ENCODE measurements around the gene AHSG.
A peak's percentile ranks its signal among the peaks of the same experiment; 100 is the strongest.

Gene AHSG

DNA sequence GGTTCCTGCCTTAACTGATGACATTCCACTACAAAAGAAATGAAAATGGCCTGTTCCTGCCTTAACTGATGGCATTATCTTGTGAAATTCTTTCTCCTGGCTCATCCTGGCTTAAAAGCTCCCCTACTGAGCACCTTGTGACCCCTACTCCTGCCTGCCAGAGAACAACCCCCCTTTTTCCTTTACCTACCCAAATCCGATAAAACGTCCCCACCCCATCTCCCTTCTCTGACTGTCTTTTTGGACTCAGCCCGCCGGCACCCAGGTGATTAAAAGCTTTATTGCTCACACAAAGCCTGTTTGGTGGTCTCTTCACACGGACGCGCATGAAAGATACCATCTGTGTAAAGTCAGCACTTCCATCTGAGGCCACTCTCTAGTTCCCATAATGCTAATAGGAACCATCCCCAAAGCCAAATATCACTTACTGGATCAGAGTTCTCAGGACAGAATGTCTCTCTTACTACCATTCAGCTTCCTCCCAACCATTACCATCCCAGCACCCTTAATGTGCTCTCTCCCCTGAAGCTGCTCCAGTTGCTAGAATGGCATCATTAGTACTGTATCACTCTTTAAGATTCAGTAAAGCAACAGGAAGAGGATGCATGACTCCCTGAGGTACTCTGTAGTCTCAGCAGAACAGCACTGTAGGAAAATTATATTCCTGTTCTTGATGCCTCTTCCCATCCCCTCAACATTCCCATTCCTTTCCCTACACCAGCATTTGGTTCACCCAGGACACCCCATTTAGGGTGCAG lies 50.7 kb downstream of the AHSG start:
- DNase-seq, result no peak
- peaks cover 4% of the 10 kb centered on the region for H3K4me1 Mint-ChIP-seq (ENCODE audit: low read depth)
- H3K9me3 Mint-ChIP-seq, result no peaks in the 10 kb centered on the region
- H3K36me3 Mint-ChIP-seq (ENCODE audit: low read depth), result no peaks in the 10 kb centered on the region
- peaks cover 40% of the 10 kb centered on the region for H3K27me3 Mint-ChIP-seq
- H3K27ac Mint-ChIP-seq, result no peak overlapping the region
- no peak overlapping the region for H3K4me3 Mint-ChIP-seq

DNA sequence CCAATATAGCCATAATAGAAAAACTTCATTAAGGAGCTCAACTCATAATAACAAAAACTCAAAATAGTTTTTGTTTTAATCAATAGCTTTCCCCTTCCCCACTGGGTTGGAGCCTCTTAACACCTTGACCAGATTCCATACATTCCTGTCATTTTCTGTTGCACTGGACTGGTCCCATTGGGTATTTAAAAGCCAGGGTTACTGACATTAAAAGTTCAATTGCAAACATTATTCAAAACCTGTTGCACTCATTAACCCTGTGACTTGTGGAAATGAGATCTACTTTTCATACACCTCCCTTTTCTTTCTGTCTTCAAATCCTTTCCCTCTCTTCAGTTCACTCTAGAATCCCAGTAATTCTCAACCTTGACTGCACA lies 51.2 kb downstream of the AHSG start:
- Mint-ChIP-seq H3K36me3 (ENCODE audit: low read depth) (no peaks in the 10 kb centered on the region), H3K9me3 (no peaks in the 10 kb centered on the region), H3K4me3 (no peak overlapping the region), H3K4me1 (ENCODE audit: low read depth) (peaks cover 8% of the 10 kb centered on the region), H3K27me3 (peaks cover 37% of the 10 kb centered on the region), H3K27ac (no peak overlapping the region)
- DNase-seq, result no peak

DNA sequence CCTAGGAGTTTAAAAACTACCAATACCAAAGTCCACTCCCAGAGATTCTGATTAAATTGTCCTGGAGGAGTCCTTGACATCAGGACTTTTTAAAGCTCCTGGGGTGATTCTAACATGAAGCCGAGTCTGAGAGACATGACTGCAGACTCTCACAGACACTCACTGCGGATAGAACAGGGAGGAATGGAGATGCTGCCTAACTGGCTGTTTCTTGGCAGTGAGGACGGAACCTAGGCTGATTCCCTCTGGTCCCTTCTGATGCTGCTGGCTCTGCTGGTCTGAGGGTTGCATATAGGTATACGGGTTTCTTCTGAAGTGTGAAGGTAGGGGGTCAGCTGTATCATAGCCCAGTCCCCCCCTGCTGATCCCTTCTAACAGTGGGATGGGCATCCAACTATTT lies 51.6 kb downstream of the AHSG start:
- no peaks in the 10 kb centered on the region for H3K36me3 Mint-ChIP-seq (ENCODE audit: low read depth)
- H3K9me3 Mint-ChIP-seq, result no peaks in the 10 kb centered on the region
- no peak overlapping the region for H3K27ac Mint-ChIP-seq
- H3K4me1 Mint-ChIP-seq (ENCODE audit: low read depth), result peaks cover 12% of the 10 kb centered on the region
- H3K4me3 Mint-ChIP-seq, result no peak overlapping the region
- H3K27me3 Mint-ChIP-seq, result peaks cover 33% of the 10 kb centered on the region
- DNase-seq, result no peak

- Mint-ChIP-seq H3K4me1 (ENCODE audit: low read depth) (peaks cover 19% of the 10 kb centered on the region), H3K9me3 (no peaks in the 10 kb centered on the region), H3K27me3 (peaks cover 32% of the 10 kb centered on the region), H3K36me3 (ENCODE audit: low read depth) (no peaks in the 10 kb centered on the region), H3K27ac (no peak within 1 kb of the TSS), H3K4me3 (no peak within 1 kb of the TSS)
- DNase-seq, result no peak
Observed at GRCh38 chr3:186665625-186666188, 52.8 kb downstream of the AHSG start, which contains the start of gene HRG. Gene HRG, plus strand, starts transcription at chr3:186666014. Its CDS starts 18 bp downstream, at chr3:186666032.

DNA sequence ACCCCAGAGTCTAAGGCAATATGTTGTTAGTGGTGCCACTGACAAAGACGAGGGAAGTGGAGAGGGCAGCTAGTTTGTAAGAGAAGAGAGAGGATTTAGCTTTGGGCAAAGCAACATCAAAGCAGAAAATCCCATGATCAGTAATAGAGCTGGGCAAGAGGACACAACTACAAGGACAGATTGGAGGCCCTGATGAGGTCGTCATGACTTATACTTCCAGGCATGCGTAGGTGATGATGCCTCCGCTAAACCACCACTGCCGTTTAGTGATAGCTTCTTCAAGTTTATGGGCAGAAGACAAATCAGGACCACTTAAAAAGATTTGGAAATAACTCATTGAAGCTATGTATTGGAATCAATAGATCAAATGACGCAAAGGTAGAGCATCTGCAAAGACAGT lies 55.6 kb downstream of the AHSG start:
- Mint-ChIP-seq H3K27me3 (peaks cover 45% of the 10 kb centered on the region), H3K27ac (no peak overlapping the region), H3K4me3 (no peak overlapping the region), H3K36me3 (ENCODE audit: low read depth) (no peaks in the 10 kb centered on the region), H3K4me1 (ENCODE audit: low read depth) (peaks cover 19% of the 10 kb centered on the region), H3K9me3 (no peaks in the 10 kb centered on the region)
- DNase-seq, result no peak

DNA sequence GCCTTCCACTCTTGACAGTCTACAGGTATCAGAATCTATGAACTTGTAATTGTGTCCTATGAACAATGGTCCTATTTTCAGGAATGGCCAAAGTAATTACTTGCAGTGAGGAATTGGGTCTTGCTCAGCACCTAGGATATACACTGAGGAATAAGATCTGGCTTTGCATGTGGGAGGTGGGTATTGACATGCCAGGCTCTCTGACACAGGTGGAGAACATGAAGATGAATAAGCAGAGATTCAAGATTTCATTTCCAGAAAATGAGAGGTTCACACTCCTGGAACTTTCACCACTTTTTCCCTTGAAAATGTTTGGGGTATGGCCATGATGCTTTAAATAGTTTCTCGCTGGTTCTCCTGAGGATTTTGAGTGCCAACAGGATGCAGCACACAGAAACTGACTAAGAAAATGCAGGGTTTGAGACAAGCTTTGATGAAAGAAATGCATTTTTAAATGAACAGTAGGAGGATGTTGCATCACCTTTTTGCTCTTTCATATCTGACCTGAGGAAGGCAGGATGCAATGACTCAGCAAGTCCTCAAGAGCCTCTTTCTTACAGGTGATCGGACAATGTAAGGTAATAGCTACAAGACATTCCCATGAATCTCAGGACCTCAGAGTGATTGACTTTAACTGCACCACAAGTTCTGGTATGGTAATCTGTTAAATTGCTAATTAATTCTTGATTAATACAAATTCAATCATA lies 56.7 kb downstream of the AHSG start:
- peaks cover 19% of the 10 kb centered on the region for H3K4me1 Mint-ChIP-seq (ENCODE audit: low read depth)
- peaks cover 44% of the 10 kb centered on the region for H3K27me3 Mint-ChIP-seq
- DNase-seq, result no peak
- H3K27ac Mint-ChIP-seq, result peak overlapping the region; percentile 27
- no peaks in the 10 kb centered on the region for H3K9me3 Mint-ChIP-seq
- no peak overlapping the region for H3K4me3 Mint-ChIP-seq
- no peaks in the 10 kb centered on the region for H3K36me3 Mint-ChIP-seq (ENCODE audit: low read depth)

- H3K4me1 Mint-ChIP-seq (ENCODE audit: low read depth), result peaks cover 19% of the 10 kb centered on the region
- no peaks in the 10 kb centered on the region for H3K36me3 Mint-ChIP-seq (ENCODE audit: low read depth)
- H3K27me3 Mint-ChIP-seq, result peaks cover 47% of the 10 kb centered on the region
- no peaks in the 10 kb centered on the region for H3K9me3 Mint-ChIP-seq
- H3K27ac Mint-ChIP-seq, result no peak overlapping the region
- H3K4me3 Mint-ChIP-seq, result no peak overlapping the region
- no peak for DNase-seq
Observed at GRCh38 chr3:186670155-186670554, 57.3 kb downstream of the AHSG start.

Data from activated T-cell treated with anti-CD3 and anti-CD28 coated beads, Interleukin-2, amount 50 U/mL, for 24 hours (primary cell).